Measurements from ENCODE around the gene ARHGEF11. TPM values are rescaled to one million over a fixed set of nuclear protein-coding genes. Genes with fewer than 3 reads are reported as not detected.
A peak's percentile ranks its signal among the peaks of the same experiment; 100 is the strongest.

ARHGEF11 gene
- total and polyA plus RNA-seq, 9 of the 15 experiments (the other 6 are each of a cell fraction or from before 2014, with no cell fraction given) = 0.14 to 15.5 (median 9.0) TPM

DNA sequence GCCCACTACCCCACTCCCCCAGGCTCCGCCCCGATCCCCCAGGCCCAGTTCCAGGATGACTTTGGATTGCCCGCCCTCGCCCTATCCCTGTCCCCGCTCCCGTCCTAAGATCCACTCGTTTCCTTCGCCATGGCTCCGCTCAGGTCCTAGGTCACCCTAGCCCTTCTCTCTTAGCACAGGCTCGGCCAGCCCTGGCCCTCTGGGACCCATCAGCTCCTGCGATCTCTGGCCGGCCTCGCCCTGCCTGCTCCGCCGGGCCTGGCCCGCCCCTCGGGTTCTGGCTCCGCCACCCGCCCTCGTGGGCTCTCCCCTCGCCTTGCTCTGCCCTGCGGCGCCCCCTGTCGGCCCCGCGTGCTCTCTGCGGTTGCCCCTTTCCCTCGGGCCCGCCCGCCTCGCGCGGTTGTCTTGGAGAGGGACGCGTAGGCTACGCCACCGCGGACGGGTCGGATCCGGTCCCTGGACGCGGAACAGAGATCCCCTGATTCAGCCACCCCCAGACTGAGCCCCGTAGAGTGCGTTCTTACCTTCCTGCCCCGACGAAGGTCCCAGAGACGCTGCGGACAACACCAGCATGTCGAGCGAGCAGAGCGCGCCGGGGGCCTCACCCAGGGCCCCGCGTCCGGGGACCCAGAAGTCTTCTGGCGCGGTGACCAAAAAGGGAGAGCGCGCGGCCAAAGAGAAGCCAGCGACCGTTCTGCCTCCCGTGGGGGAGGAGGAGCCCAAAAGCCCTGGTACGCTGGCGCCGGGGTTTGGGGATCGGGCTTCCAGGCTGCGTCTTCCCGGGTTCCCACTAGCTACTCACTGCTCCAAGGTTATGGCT, 125.1 kb downstream of the ARHGEF11 start, which contains the start of gene LRRC71 (continued):
- TF ChIP-seq ZNF77 (CRISPR knock-in tag; IDR thresholded peaks at IDR 0.05) (no peak), POLR2AphosphoS2 (IDR thresholded peaks at IDR 0.05; ENCODE audit: low read length) (no peak), FOXP1 (CRISPR knock-in tag; IDR thresholded peaks at IDR 0.05) (no peak; the same call in 1 of the 2 replicates), JUNB (CRISPR knock-in tag; conservative IDR thresholded peaks at IDR 0.05) (no peak), ZNF143 (CRISPR knock-in tag; IDR thresholded peaks at IDR 0.05) (no peak), FOSL1 (tag; conservative IDR thresholded peaks at IDR 0.05) (no peak; the same call in 1 of the 2 replicates), HDAC1 (IDR thresholded peaks at IDR 0.05) (peak in 1 of 2 experiments; percentile 58; a peak in 2 of 4 replicates), SRSF7 (optimal IDR thresholded peaks at IDR 0.05; ENCODE audit: low read depth, low read length) (no peak)
- TF ChIP-seq, protein P1, sequence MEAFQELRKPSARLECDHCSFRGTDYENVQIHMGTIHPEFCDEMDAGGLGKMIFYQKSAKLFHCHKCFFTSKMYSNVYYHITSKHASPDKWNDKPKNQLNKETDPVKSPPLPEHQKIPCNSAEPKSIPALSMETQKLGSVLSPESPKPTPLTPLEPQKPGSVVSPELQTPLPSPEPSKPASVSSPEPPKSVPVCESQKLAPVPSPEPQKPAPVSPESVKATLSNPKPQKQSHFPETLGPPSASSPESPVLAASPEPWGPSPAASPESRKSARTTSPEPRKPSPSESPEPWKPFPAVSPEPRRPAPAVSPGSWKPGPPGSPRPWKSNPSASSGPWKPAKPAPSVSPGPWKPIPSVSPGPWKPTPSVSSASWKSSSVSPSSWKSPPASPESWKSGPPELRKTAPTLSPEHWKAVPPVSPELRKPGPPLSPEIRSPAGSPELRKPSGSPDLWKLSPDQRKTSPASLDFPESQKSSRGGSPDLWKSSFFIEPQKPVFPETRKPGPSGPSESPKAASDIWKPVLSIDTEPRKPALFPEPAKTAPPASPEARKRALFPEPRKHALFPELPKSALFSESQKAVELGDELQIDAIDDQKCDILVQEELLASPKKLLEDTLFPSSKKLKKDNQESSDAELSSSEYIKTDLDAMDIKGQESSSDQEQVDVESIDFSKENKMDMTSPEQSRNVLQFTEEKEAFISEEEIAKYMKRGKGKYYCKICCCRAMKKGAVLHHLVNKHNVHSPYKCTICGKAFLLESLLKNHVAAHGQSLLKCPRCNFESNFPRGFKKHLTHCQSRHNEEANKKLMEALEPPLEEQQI (IDR thresholded peaks at IDR 0.05) = no peak
- TF ChIP-seq, protein P2, sequence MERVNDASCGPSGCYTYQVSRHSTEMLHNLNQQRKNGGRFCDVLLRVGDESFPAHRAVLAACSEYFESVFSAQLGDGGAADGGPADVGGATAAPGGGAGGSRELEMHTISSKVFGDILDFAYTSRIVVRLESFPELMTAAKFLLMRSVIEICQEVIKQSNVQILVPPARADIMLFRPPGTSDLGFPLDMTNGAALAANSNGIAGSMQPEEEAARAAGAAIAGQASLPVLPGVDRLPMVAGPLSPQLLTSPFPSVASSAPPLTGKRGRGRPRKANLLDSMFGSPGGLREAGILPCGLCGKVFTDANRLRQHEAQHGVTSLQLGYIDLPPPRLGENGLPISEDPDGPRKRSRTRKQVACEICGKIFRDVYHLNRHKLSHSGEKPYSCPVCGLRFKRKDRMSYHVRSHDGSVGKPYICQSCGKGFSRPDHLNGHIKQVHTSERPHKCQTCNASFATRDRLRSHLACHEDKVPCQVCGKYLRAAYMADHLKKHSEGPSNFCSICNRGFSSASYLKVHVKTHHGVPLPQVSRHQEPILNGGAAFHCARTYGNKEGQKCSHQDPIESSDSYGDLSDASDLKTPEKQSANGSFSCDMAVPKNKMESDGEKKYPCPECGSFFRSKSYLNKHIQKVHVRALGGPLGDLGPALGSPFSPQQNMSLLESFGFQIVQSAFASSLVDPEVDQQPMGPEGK (CRISPR knock-in tag; IDR thresholded peaks at IDR 0.05; ENCODE audit: borderline replicate concordance) = no peak
- TF ChIP-seq, protein P3, sequence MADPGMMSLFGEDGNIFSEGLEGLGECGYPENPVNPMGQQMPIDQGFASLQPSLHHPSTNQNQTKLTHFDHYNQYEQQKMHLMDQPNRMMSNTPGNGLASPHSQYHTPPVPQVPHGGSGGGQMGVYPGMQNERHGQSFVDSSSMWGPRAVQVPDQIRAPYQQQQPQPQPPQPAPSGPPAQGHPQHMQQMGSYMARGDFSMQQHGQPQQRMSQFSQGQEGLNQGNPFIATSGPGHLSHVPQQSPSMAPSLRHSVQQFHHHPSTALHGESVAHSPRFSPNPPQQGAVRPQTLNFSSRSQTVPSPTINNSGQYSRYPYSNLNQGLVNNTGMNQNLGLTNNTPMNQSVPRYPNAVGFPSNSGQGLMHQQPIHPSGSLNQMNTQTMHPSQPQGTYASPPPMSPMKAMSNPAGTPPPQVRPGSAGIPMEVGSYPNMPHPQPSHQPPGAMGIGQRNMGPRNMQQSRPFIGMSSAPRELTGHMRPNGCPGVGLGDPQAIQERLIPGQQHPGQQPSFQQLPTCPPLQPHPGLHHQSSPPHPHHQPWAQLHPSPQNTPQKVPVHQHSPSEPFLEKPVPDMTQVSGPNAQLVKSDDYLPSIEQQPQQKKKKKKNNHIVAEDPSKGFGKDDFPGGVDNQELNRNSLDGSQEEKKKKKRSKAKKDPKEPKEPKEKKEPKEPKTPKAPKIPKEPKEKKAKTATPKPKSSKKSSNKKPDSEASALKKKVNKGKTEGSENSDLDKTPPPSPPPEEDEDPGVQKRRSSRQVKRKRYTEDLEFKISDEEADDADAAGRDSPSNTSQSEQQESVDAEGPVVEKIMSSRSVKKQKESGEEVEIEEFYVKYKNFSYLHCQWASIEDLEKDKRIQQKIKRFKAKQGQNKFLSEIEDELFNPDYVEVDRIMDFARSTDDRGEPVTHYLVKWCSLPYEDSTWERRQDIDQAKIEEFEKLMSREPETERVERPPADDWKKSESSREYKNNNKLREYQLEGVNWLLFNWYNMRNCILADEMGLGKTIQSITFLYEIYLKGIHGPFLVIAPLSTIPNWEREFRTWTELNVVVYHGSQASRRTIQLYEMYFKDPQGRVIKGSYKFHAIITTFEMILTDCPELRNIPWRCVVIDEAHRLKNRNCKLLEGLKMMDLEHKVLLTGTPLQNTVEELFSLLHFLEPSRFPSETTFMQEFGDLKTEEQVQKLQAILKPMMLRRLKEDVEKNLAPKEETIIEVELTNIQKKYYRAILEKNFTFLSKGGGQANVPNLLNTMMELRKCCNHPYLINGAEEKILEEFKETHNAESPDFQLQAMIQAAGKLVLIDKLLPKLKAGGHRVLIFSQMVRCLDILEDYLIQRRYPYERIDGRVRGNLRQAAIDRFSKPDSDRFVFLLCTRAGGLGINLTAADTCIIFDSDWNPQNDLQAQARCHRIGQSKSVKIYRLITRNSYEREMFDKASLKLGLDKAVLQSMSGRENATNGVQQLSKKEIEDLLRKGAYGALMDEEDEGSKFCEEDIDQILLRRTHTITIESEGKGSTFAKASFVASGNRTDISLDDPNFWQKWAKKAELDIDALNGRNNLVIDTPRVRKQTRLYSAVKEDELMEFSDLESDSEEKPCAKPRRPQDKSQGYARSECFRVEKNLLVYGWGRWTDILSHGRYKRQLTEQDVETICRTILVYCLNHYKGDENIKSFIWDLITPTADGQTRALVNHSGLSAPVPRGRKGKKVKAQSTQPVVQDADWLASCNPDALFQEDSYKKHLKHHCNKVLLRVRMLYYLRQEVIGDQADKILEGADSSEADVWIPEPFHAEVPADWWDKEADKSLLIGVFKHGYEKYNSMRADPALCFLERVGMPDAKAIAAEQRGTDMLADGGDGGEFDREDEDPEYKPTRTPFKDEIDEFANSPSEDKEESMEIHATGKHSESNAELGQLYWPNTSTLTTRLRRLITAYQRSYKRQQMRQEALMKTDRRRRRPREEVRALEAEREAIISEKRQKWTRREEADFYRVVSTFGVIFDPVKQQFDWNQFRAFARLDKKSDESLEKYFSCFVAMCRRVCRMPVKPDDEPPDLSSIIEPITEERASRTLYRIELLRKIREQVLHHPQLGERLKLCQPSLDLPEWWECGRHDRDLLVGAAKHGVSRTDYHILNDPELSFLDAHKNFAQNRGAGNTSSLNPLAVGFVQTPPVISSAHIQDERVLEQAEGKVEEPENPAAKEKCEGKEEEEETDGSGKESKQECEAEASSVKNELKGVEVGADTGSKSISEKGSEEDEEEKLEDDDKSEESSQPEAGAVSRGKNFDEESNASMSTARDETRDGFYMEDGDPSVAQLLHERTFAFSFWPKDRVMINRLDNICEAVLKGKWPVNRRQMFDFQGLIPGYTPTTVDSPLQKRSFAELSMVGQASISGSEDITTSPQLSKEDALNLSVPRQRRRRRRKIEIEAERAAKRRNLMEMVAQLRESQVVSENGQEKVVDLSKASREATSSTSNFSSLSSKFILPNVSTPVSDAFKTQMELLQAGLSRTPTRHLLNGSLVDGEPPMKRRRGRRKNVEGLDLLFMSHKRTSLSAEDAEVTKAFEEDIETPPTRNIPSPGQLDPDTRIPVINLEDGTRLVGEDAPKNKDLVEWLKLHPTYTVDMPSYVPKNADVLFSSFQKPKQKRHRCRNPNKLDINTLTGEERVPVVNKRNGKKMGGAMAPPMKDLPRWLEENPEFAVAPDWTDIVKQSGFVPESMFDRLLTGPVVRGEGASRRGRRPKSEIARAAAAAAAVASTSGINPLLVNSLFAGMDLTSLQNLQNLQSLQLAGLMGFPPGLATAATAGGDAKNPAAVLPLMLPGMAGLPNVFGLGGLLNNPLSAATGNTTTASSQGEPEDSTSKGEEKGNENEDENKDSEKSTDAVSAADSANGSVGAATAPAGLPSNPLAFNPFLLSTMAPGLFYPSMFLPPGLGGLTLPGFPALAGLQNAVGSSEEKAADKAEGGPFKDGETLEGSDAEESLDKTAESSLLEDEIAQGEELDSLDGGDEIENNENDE (IDR thresholded peaks at IDR 0.05; ENCODE audit: low read depth, low read length) = no peak

Data from K562 (cell line).